K562 (cell line): ENCODE data around the gene TBC1D12. TPM values are rescaled to one million over a fixed set of nuclear protein-coding genes. Genes with fewer than 3 reads are reported as not detected.
A peak's percentile ranks its signal among the peaks of the same experiment; 100 is the strongest.

Experiments used
- CC2D1A ChIP-seq: fragments of 450-650 bp; IDR thresholded peaks from 2 replicates; pipeline ENCODE4 v1.6.1; 2017; ENCODE audit warnings: mild to moderate bottlenecking
- ESRRB ChIP-seq: fragments of 250-450 bp; sonication (Bioruptor Pico); IDR thresholded peaks from 2 replicates; pipeline ENCODE4 v1.5.0; 2020; ENCODE audit warnings: mild to moderate bottlenecking, moderate library complexity, borderline replicate concordance
- EZH2 ChIP-seq: IDR thresholded peaks from 2 replicates; pipeline ENCODE4 v1.6.1; 2012; ENCODE audit warnings: low read depth, mild to moderate bottlenecking, inconsistent platforms, low read length, borderline replicate concordance
- FOXP1 ChIP-seq: sonication (generic); formaldehyde crosslinking; IDR thresholded peaks from 2 replicates; pipeline ENCODE4 v1.8.0; 2022; ENCODE audit warnings: mild to moderate bottlenecking, missing genetic modification reagents
- GTF2F1 ChIP-seq: IDR thresholded peaks from 2 replicates; pipeline ENCODE4 v1.6.1; 2011; ENCODE audit warnings: low read depth, low read length, improper control_type of control experiment
- HDAC2 ChIP-seq: fragments of 450-650 bp; IDR thresholded peaks from 2 replicates; pipeline ENCODE4 v1.6.1; 2016; ENCODE audit warnings: mild to moderate bottlenecking
- LARP7 ChIP-seq: fragments of 450-650 bp; IDR thresholded peaks from 2 replicates; pipeline ENCODE4 v1.6.1; 2016
- LCOR ChIP-seq: sonication (generic); formaldehyde crosslinking; IDR thresholded peaks from 2 replicates; pipeline ENCODE4 v1.8.0; 2022; ENCODE audit warnings: mild to moderate bottlenecking, missing genetic modification reagents
- LEF1 ChIP-seq: fragments of 450-650 bp; IDR thresholded peaks from 2 replicates; pipeline ENCODE4 v1.6.1; 2016; ENCODE audit warnings: mild to moderate bottlenecking
- MLX ChIP-seq, 2 experiments: fragments of 450-650 bp in 1 of 2; sonication (generic) in 1 of 2; formaldehyde crosslinking; conservative IDR thresholded peaks; 2 replicates each; pipeline versions ENCODE4 v1.4.0 to v1.8.1; 2020 to 2022; ENCODE audit warnings: mild to moderate bottlenecking in 1 of 2, missing genetic modification reagents in 1 of 2
- NFIX ChIP-seq: fragments of 250-450 bp; sonication (Bioruptor Pico); IDR thresholded peaks from 2 replicates; pipeline ENCODE4 v1.4.0; 2020; ENCODE audit warnings: low read depth, mild to moderate bottlenecking, moderate library complexity
- PCBP1 ChIP-seq: fragments of 200-400 bp; formaldehyde crosslinking; IDR thresholded peaks from 2 replicates; pipeline ENCODE4 v1.6.1; 2018; ENCODE audit warnings: mild to moderate bottlenecking, low read depth, low read length; ENCODE audit not compliant: poor library complexity, severe bottlenecking
- PCBP2 ChIP-seq: fragments of 200-400 bp; formaldehyde crosslinking; IDR thresholded peaks from 2 replicates; pipeline ENCODE4 v1.6.1; 2018; ENCODE audit warnings: low read length, low read depth, mild to moderate bottlenecking, moderate library complexity; ENCODE audit not compliant: poor library complexity, severe bottlenecking
- POLR3A ChIP-seq: IDR thresholded peaks from 2 replicates; pipeline ENCODE4 v1.6.1; 2011; ENCODE audit warnings: borderline replicate concordance, mild to moderate bottlenecking, moderate library complexity; ENCODE audit not compliant: insufficient read length, insufficient read depth; ENCODE audit errors: extremely low read depth
- RHOXF2B ChIP-seq: fragments of 250-450 bp; sonication (Bioruptor Pico); conservative IDR thresholded peaks from 2 replicates; pipeline ENCODE4 v1.5.1; 2021
- STAT6 ChIP-seq: sonication (generic); formaldehyde crosslinking; IDR thresholded peaks from 2 replicates; pipeline ENCODE4 v1.8.1; 2023; ENCODE audit warnings: mild to moderate bottlenecking, missing genetic modification reagents
- THRAP3 ChIP-seq: fragments of 450-650 bp; IDR thresholded peaks from 2 replicates; pipeline ENCODE4 v1.6.1; 2016; ENCODE audit warnings: mild to moderate bottlenecking, inconsistent platforms, borderline replicate concordance
- ZBTB49 ChIP-seq: sonication (generic); formaldehyde crosslinking; IDR thresholded peaks from 2 replicates; pipeline ENCODE4 v1.8.0; 2022; ENCODE audit warnings: missing genetic modification reagents, mild to moderate bottlenecking, borderline replicate concordance
- ZNF140 ChIP-seq: fragments of 250-450 bp; sonication (Bioruptor Pico); IDR thresholded peaks from 2 replicates; pipeline ENCODE4 v1.8.0; 2021; ENCODE audit warnings: moderate library complexity, mild to moderate bottlenecking, inconsistent platforms
- ZNF23 ChIP-seq: fragments of 250-450 bp; sonication (Bioruptor Pico); IDR thresholded peaks from 2 replicates; pipeline ENCODE4 v1.4.0; 2020; ENCODE audit warnings: mild to moderate bottlenecking
- ZNF507 ChIP-seq: conservative IDR thresholded peaks from 2 replicates; pipeline ENCODE4 v1.6.1; 2017; ENCODE audit warnings: missing genetic modification characterization, missing compliant biosample characterization
- ZNF695 ChIP-seq: fragments of 450-650 bp; formaldehyde crosslinking; IDR thresholded peaks from 2 replicates; pipeline ENCODE4 v1.4.0; 2020; ENCODE audit warnings: mild to moderate bottlenecking, moderate library complexity
- ZNF696 ChIP-seq: fragments of 250-450 bp; sonication (Bioruptor Pico); conservative IDR thresholded peaks from 2 replicates; pipeline ENCODE4 v1.4.0; 2020; ENCODE audit warnings: mild to moderate bottlenecking, moderate library complexity
- polyA plus RNA-seq, 8 experiments: library from polyadenylated mRNA; depleted of rRNA in 4 of 8; stranded (reverse) in 5 of 8; unstranded in 3 of 8; fragments of >200 nt; fragmentation: Nextera tagmentation in 2 of 8; fragmentation: Illumina TruSeq in 1 of 8; extraction: Ambion mirVana in 2 of 8; extraction: Trizol in 1 of 8; gene quantifications; 2 replicates each; pipeline versions ENCODE4 v1.2.1 to v1.2.3, GENCODE V29; 2011 to 2014; ENCODE audit warnings: inconsistent platforms in 1 of 8, missing spikeins in 1 of 8
- total RNA-seq, 7 experiments: library from RNA; depleted of rRNA in 6 of 7; stranded (reverse); fragments of >200 nt in 6 of 7; fragmentation: Illumina TruSeq in 2 of 7; extraction: Trizol in 2 of 7; gene quantifications; 2 replicates each; pipeline versions ENCODE4 v1.2.1 to v1.2.3, GENCODE V29; 2011 to 2021; ENCODE audit warnings: low replicate concordance in 1 of 7

TBC1D12 gene
- total and polyA plus RNA-seq, 9 of the 15 experiments (the other 6 are each of a cell fraction or from before 2014, with no cell fraction given), result 2.1 to 6.7 (median 3.9) TPM

- no peak for TF ChIP-seq LARP7
- TF ChIP-seq LCOR (CRISPR knock-in tag), result peak; percentile 88
- TF ChIP-seq MLX (CRISPR knock-in tag; conservative IDR thresholded peaks at IDR 0.05), result peak in 1 of 2 experiments; percentile 52; a peak in 1 of 4 replicates
- no peak for TF ChIP-seq NFIX (CRISPR knock-in tag)
- TF ChIP-seq ESRRB, result no peak
- no peak for TF ChIP-seq STAT6 (CRISPR knock-in tag)
- TF ChIP-seq ZNF23 (CRISPR knock-in tag), result no peak
- no peak for TF ChIP-seq PCBP1
- TF ChIP-seq RHOXF2B (CRISPR knock-in tag), result no peak
- no peak for TF ChIP-seq ZNF507
- no peak for TF ChIP-seq ZNF140 (CRISPR knock-in tag)
- TF ChIP-seq ZNF695 (CRISPR knock-in tag), result no peak
- TF ChIP-seq GTF2F1, result peak; percentile 75; the same call in 1 of the 2 replicates
- TF ChIP-seq PCBP2, result no peak
- peak; percentile 82; the same call in 1 of the 2 replicates for TF ChIP-seq FOXP1 (CRISPR knock-in tag)
- no peak for TF ChIP-seq CC2D1A
- no peak for TF ChIP-seq POLR3A
- no peak for TF ChIP-seq ZNF696 (CRISPR knock-in tag)
- TF ChIP-seq HDAC2, result 0 out of 2 replicates have a peak, but pooled peaks have one; percentile 44
- no peak for TF ChIP-seq EZH2
- no peak for TF ChIP-seq THRAP3
- TF ChIP-seq LEF1, result no peak
- TF ChIP-seq ZBTB49 (CRISPR knock-in tag), result no peak
Measured at GRCh38 chr10:94362360-94363250, 39.7 kb upstream of the TBC1D12 start, which contains the start of gene NOC3L (continued).
